Measurements from ENCODE around the gene CARS2. TPM values are rescaled to one million over a fixed set of nuclear protein-coding genes. Genes with fewer than 3 reads are reported as not detected.
A peak's percentile ranks its signal among the peaks of the same experiment; 100 is the strongest.

The CARS2 gene, protein sequence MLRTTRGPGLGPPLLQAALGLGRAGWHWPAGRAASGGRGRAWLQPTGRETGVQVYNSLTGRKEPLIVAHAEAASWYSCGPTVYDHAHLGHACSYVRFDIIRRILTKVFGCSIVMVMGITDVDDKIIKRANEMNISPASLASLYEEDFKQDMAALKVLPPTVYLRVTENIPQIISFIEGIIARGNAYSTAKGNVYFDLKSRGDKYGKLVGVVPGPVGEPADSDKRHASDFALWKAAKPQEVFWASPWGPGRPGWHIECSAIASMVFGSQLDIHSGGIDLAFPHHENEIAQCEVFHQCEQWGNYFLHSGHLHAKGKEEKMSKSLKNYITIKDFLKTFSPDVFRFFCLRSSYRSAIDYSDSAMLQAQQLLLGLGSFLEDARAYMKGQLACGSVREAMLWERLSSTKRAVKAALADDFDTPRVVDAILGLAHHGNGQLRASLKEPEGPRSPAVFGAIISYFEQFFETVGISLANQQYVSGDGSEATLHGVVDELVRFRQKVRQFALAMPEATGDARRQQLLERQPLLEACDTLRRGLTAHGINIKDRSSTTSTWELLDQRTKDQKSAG
- 26.2 and 64.7 TPM in 2 replicates for total RNA-seq (ENCODE audit: low replicate concordance)

DNA sequence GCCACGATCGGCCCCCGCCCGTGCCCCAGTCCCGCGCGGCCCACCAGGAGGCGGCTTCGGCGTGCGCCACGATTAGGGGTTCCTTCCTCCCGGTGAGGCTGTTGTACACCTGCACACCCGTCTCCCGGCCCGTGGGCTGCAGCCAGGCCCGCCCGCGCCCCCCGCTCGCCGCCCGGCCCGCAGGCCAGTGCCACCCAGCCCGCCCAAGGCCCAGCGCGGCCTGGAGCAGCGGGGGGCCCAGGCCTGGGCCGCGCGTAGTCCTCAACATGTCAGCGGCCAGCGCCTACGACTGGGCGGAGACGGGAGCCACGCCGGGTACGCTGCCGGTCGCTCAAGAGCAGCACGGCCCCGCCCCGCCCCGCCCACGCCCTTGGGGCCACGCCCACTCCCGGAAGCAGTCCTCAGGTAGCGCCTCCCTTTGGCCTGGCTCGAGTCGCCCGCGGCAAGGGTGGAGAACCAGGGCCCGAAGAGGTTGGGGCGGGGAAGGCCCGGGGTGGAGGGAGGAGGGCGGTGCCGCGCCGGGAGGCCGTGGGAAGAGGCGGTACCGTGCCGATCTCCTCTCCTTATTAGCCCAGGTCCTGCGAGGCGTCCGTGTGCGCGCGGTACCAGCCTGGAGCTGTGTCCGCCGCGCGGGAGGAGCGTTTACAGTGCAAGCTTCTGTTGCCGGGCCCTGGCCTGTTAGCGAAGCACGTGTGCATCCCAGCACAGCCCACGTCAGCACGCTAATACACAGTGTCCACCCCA is at the start of gene CARS2:
CARS2 (minus strand) TSS at position 291 of the 744 bp plus-strand sequence; CDS start at position 268, 23 bp downstream.
- H3K4me3 ChIP-seq (ENCODE audit: low read depth, low read length), result peak within 1 kb of the TSS; percentile 82
- peak; percentile 91 for DNase-seq (ENCODE audit: low read depth)
- peak; percentile 23 for TF ChIP-seq CTCF (IDR thresholded peaks at IDR 0.05; ENCODE audit: insufficient read depth, low read length)

DNA sequence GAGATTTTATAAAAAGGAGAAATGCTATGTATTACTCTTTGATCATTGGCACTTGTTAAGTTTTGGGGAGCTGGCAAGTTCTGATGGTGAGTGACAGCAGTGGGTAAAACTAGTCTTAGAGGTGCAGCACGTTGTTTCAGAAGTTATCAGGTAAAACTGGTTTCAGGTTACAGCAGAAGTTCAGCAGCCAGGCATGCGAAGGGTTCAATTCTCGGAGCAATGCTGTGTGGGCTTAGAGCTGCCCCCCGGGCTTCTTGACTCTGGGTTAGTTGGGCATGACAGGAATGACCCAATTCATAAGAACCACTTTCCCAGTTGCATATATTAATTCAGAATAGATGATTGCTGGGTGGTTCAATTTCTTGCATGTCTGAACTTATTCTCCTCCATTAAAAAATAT is 42.4 kb upstream of the CARS2 start:
- H3K4me3 ChIP-seq (ENCODE audit: low read depth, low read length), result no peak overlapping the region
- no peak for DNase-seq (ENCODE audit: low read depth)
- TF ChIP-seq CTCF (IDR thresholded peaks at IDR 0.05; ENCODE audit: insufficient read depth, low read length), result no peak

- no peak for TF ChIP-seq CTCF (IDR thresholded peaks at IDR 0.05; ENCODE audit: insufficient read depth, low read length)
- H3K4me3 ChIP-seq (ENCODE audit: low read depth, low read length), result no peak overlapping the region
- no peak for DNase-seq (ENCODE audit: low read depth)
These were observed 40.5 kb upstream of the CARS2 start for GRCh38 chr13:110746438-110746837.

GRCh38 chr13:110743687-110744086 is 37.8 kb upstream of the CARS2 start:
- DNase-seq (ENCODE audit: low read depth), result no peak
- no peak for TF ChIP-seq CTCF (IDR thresholded peaks at IDR 0.05; ENCODE audit: insufficient read depth, low read length)
- no peak overlapping the region for H3K4me3 ChIP-seq (ENCODE audit: low read depth, low read length)

DNA sequence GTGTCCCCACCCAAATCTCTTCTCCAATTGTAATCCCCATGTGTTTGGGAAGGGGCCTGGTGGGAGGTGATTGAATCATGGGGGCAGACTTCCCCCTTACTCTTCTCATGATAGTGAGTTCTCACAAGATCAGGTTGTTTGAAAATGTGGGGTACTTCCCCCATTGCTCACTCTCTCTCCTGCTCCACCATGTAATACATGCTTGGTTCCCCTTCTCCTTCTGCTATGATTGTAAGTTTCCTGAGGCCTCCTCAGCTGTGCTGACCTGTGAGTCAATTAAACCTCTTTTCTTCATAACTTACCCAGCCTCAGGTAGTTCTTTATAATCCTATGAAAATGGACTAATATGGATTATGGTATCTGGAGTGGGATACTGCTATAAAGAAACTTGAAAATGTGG is 31.6 kb upstream of the CARS2 start:
- no peak for DNase-seq (ENCODE audit: low read depth)
- H3K4me3 ChIP-seq (ENCODE audit: low read depth, low read length), result no peak overlapping the region
- TF ChIP-seq CTCF (IDR thresholded peaks at IDR 0.05; ENCODE audit: insufficient read depth, low read length), result no peak

- no peak for DNase-seq (ENCODE audit: low read depth)
- no peak for TF ChIP-seq CTCF (IDR thresholded peaks at IDR 0.05; ENCODE audit: insufficient read depth, low read length)
- no peak overlapping the region for H3K4me3 ChIP-seq (ENCODE audit: low read depth, low read length)
These were observed 28.6 kb upstream of the CARS2 start for GRCh38 chr13:110734561-110734960.

All from fibroblast of the aortic adventitia (primary cell).